Liver (tissue), 3 donors: Measurements from ENCODE around the gene MARS1.

ENCODE experiments used
- CTCF ChIP-seq: fragments of 150-350 bp; IDR thresholded peaks from 2 replicates; pipeline ENCODE4 v1.5.1; 2017; ENCODE audit warnings: improper control_type of control experiment, low read depth, low read length; ENCODE audit not compliant: missing input control
- HNF4G ChIP-seq: IDR thresholded peaks from 2 replicates; pipeline ENCODE4 v1.6.1; 2016; ENCODE audit warnings: antibody characterized with exemption
- RXRA ChIP-seq, 2 donors: IDR thresholded peaks; 2 replicates each; pipeline ENCODE4 v1.6.1; 2017 to 2018; ENCODE audit warnings: antibody characterized with exemption in 2 of 2, mild to moderate bottlenecking in 1 of 2
- TAF1 ChIP-seq: conservative IDR thresholded peaks from 2 replicates; pipeline ENCODE4 v1.6.1; 2016; ENCODE audit warnings: antibody characterized with exemption, mild to moderate bottlenecking
- donor health status: healthy.
- donor health status: healthy.

GRCh38 chr12:57528176-57528575, 40.3 kb downstream of the MARS1 start:
- TF ChIP-seq CTCF (no peak), HNF4G (no peak), TAF1 (no peak), RXRA (IDR thresholded peaks at IDR 0.05) (no peak)
